HG03095 (cell line): ENCODE measurements around the gene KLK8.

Experiments used
- ATAC-seq: cut with Tn5 transposase; IDR thresholded peaks from one replicate; pipeline ENCODE4 v1.9.1; 2021; ENCODE audit warnings: moderate library complexity; ENCODE audit not compliant: unreplicated experiment

Gene KLK8, protein sequence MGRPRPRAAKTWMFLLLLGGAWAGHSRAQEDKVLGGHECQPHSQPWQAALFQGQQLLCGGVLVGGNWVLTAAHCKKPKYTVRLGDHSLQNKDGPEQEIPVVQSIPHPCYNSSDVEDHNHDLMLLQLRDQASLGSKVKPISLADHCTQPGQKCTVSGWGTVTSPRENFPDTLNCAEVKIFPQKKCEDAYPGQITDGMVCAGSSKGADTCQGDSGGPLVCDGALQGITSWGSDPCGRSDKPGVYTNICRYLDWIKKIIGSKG

DNA sequence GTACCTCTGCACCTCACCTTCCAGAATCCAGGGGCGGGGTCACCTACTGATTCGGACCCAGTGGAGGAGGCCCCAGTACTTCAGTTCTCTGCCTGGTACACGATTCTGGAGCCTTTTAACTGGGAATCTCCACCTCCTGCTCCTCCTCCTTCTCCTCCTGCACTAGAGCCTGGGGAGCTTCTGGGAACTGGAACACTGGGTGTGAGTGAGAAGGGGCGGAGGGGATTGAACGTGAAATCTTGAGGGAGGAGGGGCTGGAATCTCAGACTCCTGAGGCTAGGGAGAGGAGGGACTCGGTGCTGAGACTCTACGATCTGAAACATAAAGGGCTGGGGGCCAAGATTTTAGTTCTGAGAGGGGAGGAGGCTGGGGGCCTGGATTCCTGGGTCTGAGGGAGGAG lies at the start of gene KLK8:
TSS of gene KLK8 (minus strand) at position 90 of the 400 bp plus-strand sequence. CDS start 437 bp downstream, outside the sequence.
- ATAC-seq: no peak

DNA sequence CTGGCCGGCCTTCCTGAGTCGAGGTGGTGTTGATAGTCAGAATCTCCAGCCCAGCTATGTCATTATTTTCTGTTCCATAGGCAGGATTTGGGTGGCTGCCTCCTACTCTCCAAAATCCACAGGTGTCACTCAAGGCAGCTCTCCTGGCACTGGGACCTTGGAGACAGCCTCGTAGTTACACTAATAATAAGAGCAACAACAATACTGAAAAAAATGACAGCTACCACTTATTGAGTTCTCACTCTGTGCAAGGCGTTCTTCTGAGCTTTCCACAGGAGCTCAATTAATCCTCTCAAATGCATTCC lies 45.6 kb upstream of the KLK8 start:
- ATAC-seq: no peak

DNA sequence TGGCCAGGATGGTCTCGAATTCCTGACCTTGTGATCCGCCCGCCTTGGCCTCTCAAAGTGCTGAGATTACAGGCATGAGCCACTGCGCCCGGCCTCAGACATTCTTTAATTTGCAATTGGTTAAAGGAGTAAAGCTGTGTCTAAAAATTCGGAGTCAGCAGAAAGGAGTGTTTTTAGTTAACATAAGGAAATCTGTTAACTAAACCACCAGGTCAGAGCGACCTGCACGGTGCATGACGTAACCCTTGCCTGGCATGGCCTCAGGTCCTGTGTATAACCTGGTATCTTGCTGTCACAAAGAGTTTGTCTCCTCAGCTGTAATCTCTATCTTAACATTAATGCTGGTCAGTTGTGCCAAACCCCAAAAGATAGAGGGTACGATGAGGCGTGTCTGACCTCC lies 42.9 kb upstream of the KLK8 start:
- no peak for ATAC-seq

DNA sequence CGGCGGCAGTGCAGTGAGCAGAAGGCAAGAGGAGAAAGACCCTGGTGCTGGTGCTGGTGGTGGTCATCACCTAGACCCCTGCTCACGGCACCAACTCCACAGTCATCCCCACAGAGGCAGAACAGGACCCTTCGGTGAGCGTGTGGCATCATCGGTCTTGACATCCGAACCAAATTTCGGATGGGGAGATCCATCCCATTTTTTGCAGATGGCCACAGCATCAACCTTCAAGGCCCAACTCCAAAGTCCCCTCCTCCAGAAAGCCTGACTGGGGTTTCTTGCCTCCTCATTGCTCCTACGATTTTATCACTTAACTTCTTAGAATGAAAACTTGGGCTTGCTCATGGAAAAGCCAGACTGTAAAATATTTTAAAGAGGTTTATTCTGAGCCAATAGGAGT lies 42.1 kb upstream of the KLK8 start:
- ATAC-seq: no peak

DNA sequence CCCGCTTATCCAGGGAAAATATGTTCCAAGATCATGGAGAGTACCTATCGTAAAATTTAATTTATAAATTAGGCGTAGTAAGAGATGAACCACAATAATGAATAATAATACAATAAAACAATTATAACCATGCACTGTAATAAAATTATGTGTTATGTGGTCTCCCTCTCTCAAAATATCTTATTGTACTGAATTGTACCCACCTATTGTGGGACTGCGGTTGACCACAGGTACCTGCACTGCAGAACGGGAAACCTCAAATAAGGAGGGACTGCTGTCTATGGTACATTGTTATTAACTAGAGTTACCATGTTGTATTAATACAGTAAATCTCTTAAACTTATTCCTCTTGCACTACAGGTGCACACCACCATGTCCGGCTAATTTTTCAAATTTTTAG lies 38.7 kb upstream of the KLK8 start:
- ATAC-seq: no peak

DNA sequence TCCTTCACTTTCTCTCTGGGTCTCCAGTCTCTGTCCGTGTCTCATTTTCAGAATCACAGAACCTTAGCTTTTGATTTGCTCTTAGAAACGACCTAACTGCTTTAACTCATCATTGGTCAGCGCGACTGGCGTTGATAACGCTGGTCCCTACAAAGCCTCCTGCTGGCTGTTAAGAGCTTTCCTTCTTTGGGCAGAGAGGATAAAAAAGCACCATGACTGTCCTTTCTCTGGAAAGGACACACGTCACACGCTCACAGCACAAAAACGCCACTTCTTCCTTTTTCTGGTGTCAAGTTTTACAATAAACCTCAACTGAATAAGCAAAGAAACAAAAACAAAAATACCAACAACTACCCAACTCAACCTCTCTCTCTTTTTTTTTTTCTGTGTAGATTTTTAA lies 35.1 kb upstream of the KLK8 start:
- no peak for ATAC-seq

DNA sequence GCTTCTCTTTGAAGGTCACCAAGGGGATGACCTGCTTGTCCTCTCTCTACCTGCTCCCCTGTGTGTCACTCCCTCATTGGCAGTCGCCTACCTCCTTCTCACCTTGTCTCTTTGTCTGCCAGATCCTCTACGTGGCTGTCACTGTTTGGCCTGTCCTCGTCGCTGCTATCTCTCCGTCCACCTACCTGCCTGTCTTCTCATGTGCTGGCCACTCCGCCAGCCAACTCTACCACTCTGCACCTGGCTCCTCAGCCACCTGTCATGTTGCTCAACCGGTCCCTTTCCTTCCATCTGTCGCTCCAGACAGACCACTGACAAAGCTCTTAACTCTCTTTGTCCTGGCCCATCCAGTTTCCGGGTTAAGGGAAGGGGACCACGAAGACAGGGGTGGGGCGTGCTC lies 33.3 kb upstream of the KLK8 start, which contains the start of gene KLK12:
TSS of gene KLK12 (minus strand) at position 299 of the 400 bp plus-strand sequence. CDS start 381 bp downstream, outside the sequence.
- ATAC-seq: no peak

DNA sequence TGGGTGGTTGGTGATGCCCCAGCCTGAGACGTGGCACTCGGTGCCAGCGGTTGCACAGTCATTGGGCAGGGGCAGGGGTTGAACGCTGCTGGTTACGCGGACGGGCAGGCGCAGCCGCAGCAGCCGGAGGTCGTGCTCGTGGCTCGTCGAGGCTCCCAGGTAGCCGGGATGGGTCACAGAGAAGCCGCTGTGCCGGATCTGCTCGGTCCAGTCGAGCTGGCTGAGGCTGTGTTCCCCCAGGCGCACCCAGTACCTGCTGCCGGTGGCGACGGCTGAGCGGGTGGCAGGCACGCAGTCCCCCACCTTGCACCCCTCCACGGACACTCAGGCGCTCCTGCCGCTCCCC lies 30.4 kb upstream of the KLK8 start:
- ATAC-seq: no peak

DNA sequence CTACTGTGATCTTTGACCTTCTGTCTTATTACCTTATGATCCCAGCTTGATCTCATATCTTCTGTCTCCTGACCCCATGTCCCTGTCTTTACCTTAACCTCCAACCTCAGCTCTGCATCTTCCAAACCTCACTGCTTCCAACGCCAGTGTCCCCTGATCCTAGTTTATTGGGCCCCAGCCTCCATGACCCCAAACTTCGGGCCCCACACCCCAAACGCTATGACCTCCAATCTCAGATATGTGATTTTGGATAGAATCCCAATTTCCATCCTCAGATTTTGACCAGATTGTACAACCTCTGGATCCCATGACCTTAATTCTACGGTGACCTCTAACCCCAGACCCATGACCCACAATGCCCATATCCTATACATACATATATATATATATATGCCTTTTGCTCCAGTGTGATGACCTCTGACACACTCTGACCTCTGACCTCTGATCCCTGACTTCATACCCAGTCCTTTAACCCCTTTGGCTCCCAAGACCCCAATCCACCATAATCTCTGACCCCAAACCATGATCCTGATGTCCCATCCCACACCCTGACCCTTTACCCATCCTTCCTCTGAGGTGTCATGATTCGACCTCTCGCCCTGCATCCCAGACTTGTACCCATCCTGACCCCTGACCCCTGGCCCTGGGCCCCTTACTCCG lies 29.9 kb upstream of the KLK8 start:
- no peak for ATAC-seq

DNA sequence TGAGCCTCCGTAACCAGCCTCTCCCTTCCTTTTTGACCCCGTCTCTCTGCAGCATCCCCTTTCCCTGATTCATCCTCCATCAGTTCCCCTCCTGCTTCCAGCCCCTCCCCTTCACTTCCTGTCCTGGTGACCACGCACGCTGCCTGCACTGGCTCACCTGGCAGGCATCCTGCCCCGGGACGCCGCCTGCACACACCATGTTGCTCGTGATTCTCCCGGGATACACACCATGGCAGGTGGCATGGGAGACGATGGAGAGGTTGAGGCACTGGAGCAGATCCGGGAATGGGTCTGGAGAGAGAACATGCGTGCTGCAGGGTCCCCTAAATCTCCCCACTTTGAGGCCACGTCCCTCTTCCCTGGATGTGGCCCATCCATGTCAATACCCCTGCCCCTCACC lies 29.2 kb upstream of the KLK8 start:
- ATAC-seq: no peak

DNA sequence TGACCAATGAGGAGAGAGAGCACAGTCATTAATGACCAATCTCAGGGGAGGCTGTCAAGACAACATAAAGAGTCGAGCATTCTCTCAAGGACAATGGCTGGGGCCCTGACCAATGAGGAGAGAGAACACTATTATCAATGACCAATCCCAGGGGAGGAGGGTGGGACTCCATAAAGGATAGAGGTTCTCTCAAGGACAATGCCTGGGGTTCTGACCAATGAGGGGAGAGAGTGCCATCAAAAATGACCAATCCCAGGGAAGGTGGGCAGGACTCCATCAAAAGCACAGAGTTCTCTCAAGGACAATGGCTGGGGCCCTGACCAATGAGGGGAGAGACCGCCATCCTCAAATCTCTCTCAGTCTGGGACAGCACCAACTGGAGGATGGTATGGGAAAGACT lies 28.3 kb upstream of the KLK8 start:
- ATAC-seq: no peak

DNA sequence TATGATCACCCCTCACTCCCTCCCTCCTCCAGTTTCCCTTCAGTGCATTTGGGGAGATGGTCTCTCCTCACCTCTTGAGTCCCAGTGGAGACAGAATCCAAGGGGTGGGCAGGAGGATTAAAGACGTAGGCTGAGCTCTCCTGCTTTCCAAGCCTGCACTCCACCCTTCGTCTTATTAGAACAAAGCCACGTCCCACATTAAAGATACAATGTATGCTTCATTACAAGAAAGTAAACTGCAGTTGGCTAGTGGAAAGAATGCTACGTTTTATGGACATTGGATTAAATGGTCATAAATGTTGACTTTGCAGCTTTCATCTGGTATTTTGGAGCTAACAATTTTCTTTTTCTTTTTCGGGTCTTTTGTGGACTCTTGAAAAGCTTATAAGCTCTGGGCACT lies 26.5 kb upstream of the KLK8 start:
- ATAC-seq: no peak

DNA sequence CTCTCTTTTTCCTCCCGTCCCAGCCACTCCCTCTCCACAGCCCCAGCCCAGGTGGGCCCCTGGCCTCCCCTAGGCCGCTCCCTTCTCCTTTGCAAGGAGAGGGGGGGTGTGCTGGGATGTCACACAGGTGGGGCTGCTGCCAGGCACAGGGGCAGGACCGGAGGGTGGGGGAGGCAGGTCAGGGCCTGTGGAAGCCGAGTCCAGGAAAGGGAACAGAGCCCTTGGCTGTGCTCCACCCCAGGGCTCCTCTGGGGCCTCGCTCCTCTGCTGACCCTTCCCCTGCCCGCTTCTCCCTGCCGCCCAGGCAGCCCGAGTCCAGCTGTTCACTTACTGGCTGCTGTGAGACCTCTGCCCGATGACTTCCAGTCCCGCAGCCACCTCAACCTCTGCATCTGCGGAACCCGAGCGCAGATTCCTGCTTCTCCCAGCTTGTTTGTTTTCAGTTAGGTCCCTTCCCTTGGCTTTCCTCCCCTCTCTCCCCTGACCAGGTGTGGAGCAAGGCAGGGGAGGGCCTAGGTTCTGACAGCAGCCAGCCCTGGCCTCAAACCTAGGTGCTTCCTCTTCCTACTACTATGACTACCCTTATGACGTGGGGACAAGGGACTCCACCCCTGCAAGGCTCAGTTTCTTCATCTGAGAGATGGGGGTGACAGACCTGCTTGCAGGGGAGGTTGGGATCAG lies 25.9 kb upstream of the KLK8 start:
- ATAC-seq: no peak

DNA sequence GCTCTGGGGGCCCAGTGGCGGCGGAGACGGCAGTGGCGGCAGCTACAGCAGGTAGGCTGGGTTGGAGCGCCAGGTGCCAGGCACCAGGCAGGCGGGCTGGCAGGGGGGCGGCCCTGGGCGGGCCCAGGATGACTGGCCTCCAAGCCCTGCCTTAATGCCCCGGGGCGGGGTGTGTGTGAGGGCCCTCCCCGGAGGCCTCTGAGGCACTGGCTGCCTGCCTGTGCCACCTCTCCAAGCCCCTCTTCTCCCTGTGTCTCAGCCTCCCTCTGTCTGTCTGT lies 25.1 kb upstream of the KLK8 start, which contains the start of gene KLK11:
TSS of gene KLK11 (minus strand) at position 63 of the 278 bp plus-strand sequence. CDS start 985 bp downstream, outside the sequence.
- ATAC-seq: no peak

DNA sequence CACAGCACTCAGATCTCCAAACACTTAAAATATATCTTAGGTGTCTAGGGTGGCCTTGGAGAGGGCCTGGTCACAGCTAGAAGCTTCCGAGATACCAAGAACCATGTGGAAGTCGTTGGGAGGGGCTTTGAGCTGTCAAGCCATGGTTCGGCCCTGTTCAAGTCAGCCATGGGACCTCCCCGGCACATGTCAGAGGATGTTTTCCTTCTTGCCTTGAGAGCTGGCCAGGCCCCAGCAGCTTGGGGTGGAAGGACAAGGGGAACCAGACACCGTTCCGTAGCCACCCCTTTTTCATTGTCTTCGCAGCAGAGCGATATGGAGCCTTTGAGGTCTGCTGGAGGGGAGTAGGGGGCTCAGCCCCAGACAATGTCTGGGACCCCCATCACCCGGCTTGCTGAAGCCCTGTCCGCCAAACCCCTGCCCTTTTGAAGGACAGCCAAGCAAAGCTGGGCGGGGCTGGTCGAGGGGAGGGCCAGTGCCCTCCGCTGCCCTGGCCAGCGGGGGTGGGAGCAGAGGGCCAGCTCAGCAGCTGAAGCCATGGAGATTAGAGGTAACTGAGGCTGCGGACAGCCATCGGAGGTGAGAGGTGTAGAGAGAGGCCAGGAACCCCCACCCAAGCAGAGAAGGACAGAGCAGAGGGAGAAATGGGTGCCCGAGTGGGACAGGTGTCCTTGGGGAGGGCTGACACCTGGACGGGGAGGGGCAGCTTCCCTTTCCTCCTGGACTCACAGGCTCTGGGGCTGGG lies 24.6 kb upstream of the KLK8 start:
- no peak for ATAC-seq

DNA sequence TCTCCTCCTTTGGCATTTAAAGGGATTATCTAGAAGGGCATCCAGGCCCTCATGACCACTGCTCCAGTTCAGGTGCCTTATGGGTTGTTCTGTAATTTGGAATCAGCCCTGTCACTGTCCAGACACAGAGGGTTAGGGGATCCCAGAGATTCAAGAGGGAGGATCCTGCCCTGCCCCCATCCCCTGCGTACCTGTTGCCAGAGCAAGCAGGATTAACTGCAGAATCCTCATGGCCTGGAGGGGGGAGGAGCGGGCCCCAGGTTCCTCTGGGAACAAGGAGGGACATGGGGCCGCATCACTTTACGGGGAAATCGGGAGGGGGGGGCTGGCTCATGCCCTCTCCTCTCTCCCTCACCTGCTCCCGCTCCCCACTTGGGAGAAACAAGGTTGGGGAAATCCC lies 24.0 kb upstream of the KLK8 start:
- no peak for ATAC-seq

DNA sequence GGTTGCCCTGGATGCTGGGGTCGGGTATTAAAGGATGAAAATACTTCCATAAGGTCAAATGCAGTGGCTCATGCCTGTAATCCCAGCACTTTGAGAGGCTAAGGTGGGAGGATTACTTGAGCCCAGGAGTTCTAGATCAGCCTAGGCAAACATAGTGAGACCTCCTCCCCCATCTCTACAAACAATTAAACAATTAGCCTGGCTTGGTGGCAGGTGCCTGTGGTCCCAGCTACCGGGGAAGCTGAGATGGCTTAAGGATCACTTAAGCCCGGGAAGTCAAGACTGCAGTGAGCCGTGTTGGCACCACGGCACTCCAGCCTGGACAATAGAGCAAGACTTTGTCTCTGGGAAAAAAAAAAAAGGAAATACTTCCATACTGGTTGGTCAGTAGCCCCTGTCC lies 23.5 kb upstream of the KLK8 start:
- no peak for ATAC-seq

DNA sequence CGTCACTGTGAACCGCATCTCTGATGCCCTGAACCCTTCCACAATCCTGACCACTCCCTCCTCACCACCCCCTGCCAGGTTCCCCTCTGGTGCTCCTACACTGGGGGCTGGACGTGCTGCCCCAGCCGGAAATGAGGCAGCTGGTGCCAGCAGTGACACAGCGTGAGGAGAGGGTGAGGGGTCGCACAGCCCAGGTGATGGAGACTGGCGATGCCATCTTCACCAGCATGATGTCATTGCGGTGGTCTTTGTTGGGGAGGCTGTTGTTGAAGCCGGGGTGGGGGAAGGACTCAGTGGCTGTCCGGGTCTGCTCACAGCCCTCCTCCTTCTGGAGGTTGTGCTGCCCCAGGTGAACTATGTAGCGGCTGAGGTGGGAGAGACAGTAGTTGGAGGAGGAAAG lies 22.5 kb upstream of the KLK8 start:
- no peak for ATAC-seq

DNA sequence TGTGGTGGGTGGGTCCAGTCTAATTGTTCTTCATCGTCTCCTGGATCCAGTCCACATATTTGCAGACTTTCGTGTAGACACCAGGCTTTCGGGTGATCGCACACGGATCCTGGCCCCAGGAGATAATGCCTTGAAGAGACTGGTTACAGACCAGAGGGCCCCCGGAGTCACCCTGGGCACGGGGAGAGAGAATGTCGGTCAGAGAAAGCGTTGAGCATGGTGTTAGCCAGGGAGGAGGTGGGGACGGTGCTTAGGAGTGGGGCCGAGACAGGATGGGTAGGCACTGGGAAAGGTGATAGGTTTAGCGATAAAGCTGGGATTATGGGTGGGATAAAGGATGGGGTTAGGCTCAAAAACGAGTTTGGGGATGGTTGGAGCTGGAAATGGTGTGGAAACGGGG lies 21.1 kb upstream of the KLK8 start:
- no peak for ATAC-seq

DNA sequence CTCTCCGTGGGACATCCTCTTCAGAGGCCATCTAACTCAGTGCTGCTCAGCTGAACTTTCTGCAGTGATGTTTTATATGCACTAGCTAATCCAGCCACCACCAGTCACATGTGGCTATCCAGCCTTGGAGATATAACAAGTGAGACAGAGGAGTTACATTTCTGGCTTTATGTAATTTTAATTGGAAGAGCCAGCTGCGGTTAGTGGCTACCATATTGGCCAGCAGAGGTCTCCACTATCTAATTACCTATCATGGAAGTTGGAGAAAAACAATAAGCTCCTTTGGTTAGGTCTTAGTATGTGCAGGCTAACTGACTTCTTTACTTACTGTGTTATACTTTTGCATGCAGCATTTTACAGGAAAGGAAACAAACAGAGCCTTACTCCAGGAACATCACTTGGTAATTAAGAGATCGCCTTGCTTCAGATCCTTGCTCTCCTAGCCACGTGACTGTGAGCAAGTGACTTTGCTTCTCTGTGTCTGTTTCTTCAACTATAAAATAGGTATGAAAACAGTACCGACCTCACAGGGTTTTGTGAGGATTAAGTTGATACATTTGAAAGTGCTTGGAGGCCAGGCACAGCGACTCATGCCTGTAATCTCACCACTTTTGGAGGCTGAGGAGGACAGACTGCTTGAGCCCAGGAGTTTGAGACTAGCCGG lies 19.7 kb upstream of the KLK8 start:
- ATAC-seq: no peak

DNA sequence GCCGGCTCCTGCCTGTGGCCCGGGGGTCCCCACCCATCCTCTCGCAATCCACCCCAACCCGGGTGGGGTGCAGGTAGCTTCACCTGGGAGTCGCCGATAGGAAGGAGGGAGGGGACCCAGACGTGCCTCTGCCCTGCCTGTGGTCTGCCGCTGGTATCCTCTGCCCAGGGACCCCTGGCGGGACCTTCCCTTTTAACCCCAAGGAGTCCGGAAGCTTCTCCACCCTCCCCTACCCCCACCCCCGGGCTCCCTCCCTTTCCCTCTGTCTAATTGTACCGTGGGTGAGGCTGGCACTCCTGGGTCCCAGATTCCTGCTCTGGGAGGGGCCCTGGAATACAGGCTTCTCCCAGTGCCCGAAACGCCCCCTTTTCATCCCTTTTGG lies 18.1 kb upstream of the KLK8 start, which contains the start of gene KLK10:
TSS of gene KLK10 (minus strand) at position 166 of the 382 bp plus-strand sequence. CDS start 579 bp downstream, outside the sequence.
- no peak for ATAC-seq
